ENCODE results near the gene SLC27A5. TPM values are rescaled to one million over a fixed set of nuclear protein-coding genes. Genes with fewer than 3 reads are reported as not detected.
A peak's percentile ranks its signal among the peaks of the same experiment; 100 is the strongest.

SLC27A5 gene
- total and polyA plus RNA-seq, 2 of the 13 experiments (the other 11 are each of a cell fraction or from before 2014, with no cell fraction given), result 30.3 to 40.2 TPM

- Histone ChIP-seq H3K9me3 (ENCODE audit: low read length) (no peaks in the 10 kb centered on the region), H3K27ac (ENCODE audit: extremely low read length, insufficient read depth, low read length) (no peak overlapping the region), H3K4me2 (ENCODE audit: low read depth, low read length) (peak overlapping the region; percentile 92), H4K20me1 (ENCODE audit: insufficient read depth, low read length) (no peaks in the 10 kb centered on the region), H3K36me3 (replicated peaks in 1 of 2; ENCODE audit: control insufficient read depth in 1 of 2, insufficient read depth in 2 of 2, low read length in 2 of 2) (peaks cover 9 to 18% of the 10 kb centered on the region in 2 experiments), H3K4me3 (replicated peaks in 1 of 3; ENCODE audit: insufficient read depth in 1 of 3, low read depth in 2 of 3, low read length in 3 of 3) (peak overlapping the region; percentile 81 to 84 (median 84); a peak in 5 of 6 replicates), H3K27me3 (ENCODE audit: control insufficient read depth in 1 of 2, insufficient read depth in 2 of 2, low read length in 2 of 2) (no peaks in the 10 kb centered on the region), H2AFZ (ENCODE audit: low read length) (no peak overlapping the region), H3K9ac (ENCODE audit: insufficient read depth, low read depth, low read length) (peak overlapping the region; percentile 98), H3K79me2 (ENCODE audit: insufficient read depth, low read length) (peaks cover 34% of the 10 kb centered on the region), H3K4me1 (ENCODE audit: insufficient read depth, low read length) (peaks cover 43% of the 10 kb centered on the region)
- ChIA-PET CTCF (ENCODE audit: low intra/inter-chr PET ratio, low total read pairs) (no interaction called here), POLR2A (interaction anchor here (0.7 kb wide), 1 partner anchor 13 kb away, joined by 4 read pairs; the partner anchor contains the start of gene TRIM28)
- intact Hi-C loops (cut with micrococcal nuclease; ENCODE audit: unreplicated experiment), result no loop called here
- no TSS peak for BruUV-seq (replicated peaks)
- in situ Hi-C loops (cut with HindIII; ENCODE audit: extremely low pct_ligation_motif_present, low pct_unique_long_range_greater_than_20kb), result no loop called here
- DNase-seq (ENCODE audit: low spot score), result no peak
- WGBS (ENCODE audit: low lambda C conversion rate), result 63% methylated on average over 7 of the region's 10 CpGs
- no peak for FAIRE-seq
- ATAC-seq, result no peak
- TF ChIP-seq MTF2 (CRISPR knock-in tag; IDR thresholded peaks at IDR 0.05; ENCODE audit: borderline replicate concordance), result no peak
- TF ChIP-seq, protein P1, sequence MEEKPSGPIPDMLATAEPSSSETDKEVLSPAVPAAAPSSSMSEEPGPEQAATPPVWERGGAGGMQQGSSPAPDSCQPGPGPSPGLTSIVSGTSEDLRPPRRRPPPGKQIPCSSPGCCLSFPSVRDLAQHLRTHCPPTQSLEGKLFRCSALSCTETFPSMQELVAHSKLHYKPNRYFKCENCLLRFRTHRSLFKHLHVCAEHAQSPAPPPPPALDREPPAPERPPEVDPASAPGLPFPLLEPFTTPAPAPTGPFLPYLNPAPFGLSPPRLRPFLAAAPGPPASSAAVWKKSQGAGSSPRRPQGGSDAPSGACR (CRISPR knock-in tag; IDR thresholded peaks at IDR 0.05), result no peak
- TF ChIP-seq HOXD1 (CRISPR knock-in tag; IDR thresholded peaks at IDR 0.05), result no peak
- TF ChIP-seq, protein P2, sequence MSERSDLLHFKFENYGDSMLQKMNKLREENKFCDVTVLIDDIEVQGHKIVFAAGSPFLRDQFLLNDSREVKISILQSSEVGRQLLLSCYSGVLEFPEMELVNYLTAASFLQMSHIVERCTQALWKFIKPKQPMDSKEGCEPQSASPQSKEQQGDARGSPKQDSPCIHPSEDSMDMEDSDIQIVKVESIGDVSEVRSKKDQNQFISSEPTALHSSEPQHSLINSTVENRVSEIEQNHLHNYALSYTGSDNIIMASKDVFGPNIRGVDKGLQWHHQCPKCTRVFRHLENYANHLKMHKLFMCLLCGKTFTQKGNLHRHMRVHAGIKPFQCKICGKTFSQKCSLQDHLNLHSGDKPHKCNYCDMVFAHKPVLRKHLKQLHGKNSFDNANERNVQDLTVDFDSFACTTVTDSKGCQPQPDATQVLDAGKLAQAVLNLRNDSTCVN (CRISPR knock-in tag; IDR thresholded peaks at IDR 0.05; ENCODE audit: borderline replicate concordance), result no peak
- TF ChIP-seq ASH2L (IDR thresholded peaks at IDR 0.05; ENCODE audit: insufficient read length, low read depth, low read length), result no peak
- TF ChIP-seq, protein P3, sequence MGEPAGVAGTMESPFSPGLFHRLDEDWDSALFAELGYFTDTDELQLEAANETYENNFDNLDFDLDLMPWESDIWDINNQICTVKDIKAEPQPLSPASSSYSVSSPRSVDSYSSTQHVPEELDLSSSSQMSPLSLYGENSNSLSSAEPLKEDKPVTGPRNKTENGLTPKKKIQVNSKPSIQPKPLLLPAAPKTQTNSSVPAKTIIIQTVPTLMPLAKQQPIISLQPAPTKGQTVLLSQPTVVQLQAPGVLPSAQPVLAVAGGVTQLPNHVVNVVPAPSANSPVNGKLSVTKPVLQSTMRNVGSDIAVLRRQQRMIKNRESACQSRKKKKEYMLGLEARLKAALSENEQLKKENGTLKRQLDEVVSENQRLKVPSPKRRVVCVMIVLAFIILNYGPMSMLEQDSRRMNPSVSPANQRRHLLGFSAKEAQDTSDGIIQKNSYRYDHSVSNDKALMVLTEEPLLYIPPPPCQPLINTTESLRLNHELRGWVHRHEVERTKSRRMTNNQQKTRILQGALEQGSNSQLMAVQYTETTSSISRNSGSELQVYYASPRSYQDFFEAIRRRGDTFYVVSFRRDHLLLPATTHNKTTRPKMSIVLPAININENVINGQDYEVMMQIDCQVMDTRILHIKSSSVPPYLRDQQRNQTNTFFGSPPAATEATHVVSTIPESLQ (CRISPR knock-in tag; conservative IDR thresholded peaks at IDR 0.05), result no peak
- no peak for TF ChIP-seq ZFP62 (CRISPR knock-in tag; IDR thresholded peaks at IDR 0.05)
- TF ChIP-seq MXI1 (IDR thresholded peaks at IDR 0.05; ENCODE audit: borderline replicate concordance, low read depth, low read length), result no peak
- TF ChIP-seq PLRG1 (conservative IDR thresholded peaks at IDR 0.05), result no peak
- TF ChIP-seq ZNF230 (CRISPR knock-in tag; IDR thresholded peaks at IDR 0.05), result no peak
These were observed 44.9 kb upstream of the SLC27A5 start for GRCh38 chr19:58556622-58557220.

All from HepG2 (cell line).